Measurements from ENCODE around the gene CCDC15.

The CCDC15 gene

GRCh38 chr11:125001079-125001778, 47.2 kb downstream of the CCDC15 start (continued):
- TF ChIP-seq, protein P1, sequence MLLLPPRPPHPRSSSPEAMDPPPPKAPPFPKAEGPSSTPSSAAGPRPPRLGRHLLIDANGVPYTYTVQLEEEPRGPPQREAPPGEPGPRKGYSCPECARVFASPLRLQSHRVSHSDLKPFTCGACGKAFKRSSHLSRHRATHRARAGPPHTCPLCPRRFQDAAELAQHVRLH (tag by site-specific recombination; IDR thresholded peaks at IDR 0.05) = no peak
- TF ChIP-seq ZNF530 (tag by site-specific recombination; IDR thresholded peaks at IDR 0.05; ENCODE audit: low read depth) (no peak), ZNF670 (tag by site-specific recombination; IDR thresholded peaks at IDR 0.05; ENCODE audit: low read depth) (no peak)

DNA sequence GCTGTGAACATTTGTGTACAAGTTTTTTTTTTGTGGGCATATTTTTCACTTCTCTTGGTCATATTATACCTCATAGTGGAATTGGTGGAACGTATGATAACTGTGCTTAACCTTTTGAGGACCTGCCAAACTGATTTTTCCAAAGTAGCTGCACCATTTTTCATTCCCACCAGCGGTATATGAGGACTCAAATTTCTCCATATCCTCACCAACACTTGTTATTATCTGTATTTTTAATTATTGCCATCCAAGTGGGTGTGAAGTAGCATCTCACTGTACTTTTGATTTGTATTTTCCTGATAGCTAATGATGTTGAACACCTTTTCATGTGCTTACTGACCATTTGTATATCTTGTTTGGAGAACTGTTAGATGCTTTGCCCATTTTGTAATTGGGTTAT, 47.8 kb downstream of the CCDC15 start:
- Histone ChIP-seq H3K4me3 (ENCODE audit: low read depth, low read length) (no peak overlapping the region), H3K4me1 (ENCODE audit: control insufficient read depth, insufficient read depth, low read length) (no peaks in the 10 kb centered on the region), H3K36me3 (ENCODE audit: control insufficient read depth in 2 of 2, insufficient read depth in 1 of 2, low read length in 2 of 2) (peaks cover 0 to 29% of the 10 kb centered on the region in 2 experiments; a peak in 2 of 3 replicates), H3K9me3 (ENCODE audit: control insufficient read depth, insufficient read depth, low read depth, low read length) (no peaks in the 10 kb centered on the region), H3K27ac (ENCODE audit: extremely low read depth, low read depth, low read length) (no peak overlapping the region)
- TF ChIP-seq ZSCAN23 (tag by site-specific recombination; IDR thresholded peaks at IDR 0.05) (no peak), ZNF184 (tag by site-specific recombination; IDR thresholded peaks at IDR 0.05) (peak; percentile 86)
- ChIA-PET CTCF (interaction anchor here (0.6 to 1.0 kb wide), 2 partner anchors 89 to 125 kb away, joined by 3 read pairs; no protein-coding TSS in a partner anchor), POLR2A (no interaction called here)

DNA sequence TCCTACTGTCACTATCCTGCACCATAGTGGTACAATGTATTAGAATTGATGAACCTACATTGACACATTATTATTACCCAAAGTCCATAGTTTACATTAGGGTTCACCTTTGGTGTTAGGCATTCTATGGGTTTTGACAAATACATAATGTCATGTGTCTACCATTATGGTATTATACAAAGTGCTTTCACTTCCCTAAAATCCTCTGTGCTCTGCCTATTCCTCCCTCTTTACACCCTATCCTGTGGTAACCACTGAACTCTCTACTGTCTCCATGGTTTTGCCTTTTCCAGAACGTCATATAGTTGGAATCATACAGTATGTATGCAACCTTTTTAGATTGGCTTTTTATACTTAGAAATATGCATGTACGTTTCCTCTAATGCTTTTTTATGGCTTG, 51.5 kb downstream of the CCDC15 start:
- POLR2A ChIA-PET = no interaction called here
- CTCF ChIA-PET = no interaction called here
- no peak for TF ChIP-seq ZNF112 (tag by site-specific recombination; IDR thresholded peaks at IDR 0.05)

GRCh38 chr11:125016413-125016812, 62.4 kb downstream of the CCDC15 start:
- ChIA-PET CTCF (interaction anchor here (0.5 to 0.8 kb wide), 2 partner anchors 79 to 436 kb away, joined by 3 read pairs; no protein-coding TSS in a partner anchor), POLR2A (no interaction called here)

More for the DNA sequence above, 51.5 kb downstream of the CCDC15 start:
- Histone ChIP-seq H3K36me3 (ENCODE audit: control insufficient read depth in 2 of 2, insufficient read depth in 1 of 2, low read length in 2 of 2) (peaks cover 0 to 33% of the 10 kb centered on the region in 2 experiments; a peak in 1 of 3 replicates), H3K4me1 (ENCODE audit: control insufficient read depth, insufficient read depth, low read length) (no peaks in the 10 kb centered on the region), H3K4me3 (ENCODE audit: low read depth, low read length) (no peak overlapping the region), H3K9me3 (ENCODE audit: control insufficient read depth, insufficient read depth, low read depth, low read length) (no peaks in the 10 kb centered on the region), H3K27ac (ENCODE audit: extremely low read depth, low read depth, low read length) (no peak overlapping the region)

More at GRCh38 chr11:125016413-125016812, 62.4 kb downstream of the CCDC15 start:
- no peak for TF ChIP-seq KLF10 (tag by site-specific recombination; IDR thresholded peaks at IDR 0.05)
- TF ChIP-seq, protein P2, sequence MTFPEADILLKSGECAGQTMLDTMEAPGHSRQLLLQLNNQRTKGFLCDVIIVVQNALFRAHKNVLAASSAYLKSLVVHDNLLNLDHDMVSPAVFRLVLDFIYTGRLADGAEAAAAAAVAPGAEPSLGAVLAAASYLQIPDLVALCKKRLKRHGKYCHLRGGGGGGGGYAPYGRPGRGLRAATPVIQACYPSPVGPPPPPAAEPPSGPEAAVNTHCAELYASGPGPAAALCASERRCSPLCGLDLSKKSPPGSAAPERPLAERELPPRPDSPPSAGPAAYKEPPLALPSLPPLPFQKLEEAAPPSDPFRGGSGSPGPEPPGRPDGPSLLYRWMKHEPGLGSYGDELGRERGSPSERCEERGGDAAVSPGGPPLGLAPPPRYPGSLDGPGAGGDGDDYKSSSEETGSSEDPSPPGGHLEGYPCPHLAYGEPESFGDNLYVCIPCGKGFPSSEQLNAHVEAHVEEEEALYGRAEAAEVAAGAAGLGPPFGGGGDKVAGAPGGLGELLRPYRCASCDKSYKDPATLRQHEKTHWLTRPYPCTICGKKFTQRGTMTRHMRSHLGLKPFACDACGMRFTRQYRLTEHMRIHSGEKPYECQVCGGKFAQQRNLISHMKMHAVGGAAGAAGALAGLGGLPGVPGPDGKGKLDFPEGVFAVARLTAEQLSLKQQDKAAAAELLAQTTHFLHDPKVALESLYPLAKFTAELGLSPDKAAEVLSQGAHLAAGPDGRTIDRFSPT (tag by site-specific recombination; IDR thresholded peaks at IDR 0.05) = no peak
- no peak for TF ChIP-seq ZNF311 (tag by site-specific recombination; IDR thresholded peaks at IDR 0.05; ENCODE audit: borderline replicate concordance)
- no peak for TF ChIP-seq MYNN (tag by site-specific recombination; IDR thresholded peaks at IDR 0.05; ENCODE audit: borderline replicate concordance)
- TF ChIP-seq, protein P3, sequence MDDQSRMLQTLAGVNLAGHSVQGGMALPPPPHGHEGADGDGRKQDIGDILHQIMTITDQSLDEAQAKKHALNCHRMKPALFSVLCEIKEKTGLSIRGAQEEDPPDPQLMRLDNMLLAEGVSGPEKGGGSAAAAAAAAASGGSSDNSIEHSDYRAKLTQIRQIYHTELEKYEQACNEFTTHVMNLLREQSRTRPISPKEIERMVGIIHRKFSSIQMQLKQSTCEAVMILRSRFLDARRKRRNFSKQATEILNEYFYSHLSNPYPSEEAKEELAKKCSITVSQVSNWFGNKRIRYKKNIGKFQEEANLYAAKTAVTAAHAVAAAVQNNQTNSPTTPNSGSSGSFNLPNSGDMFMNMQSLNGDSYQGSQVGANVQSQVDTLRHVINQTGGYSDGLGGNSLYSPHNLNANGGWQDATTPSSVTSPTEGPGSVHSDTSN (CRISPR knock-in tag; IDR thresholded peaks at IDR 0.05) = no peak
- no peak for TF ChIP-seq SCRT2 (tag by site-specific recombination; IDR thresholded peaks at IDR 0.05)
- no peak for TF ChIP-seq ZNF473 (tag by site-specific recombination; IDR thresholded peaks at IDR 0.05)
- TF ChIP-seq ZNF366 (tag by site-specific recombination; conservative IDR thresholded peaks at IDR 0.05) = no peak
- TF ChIP-seq, protein P4, sequence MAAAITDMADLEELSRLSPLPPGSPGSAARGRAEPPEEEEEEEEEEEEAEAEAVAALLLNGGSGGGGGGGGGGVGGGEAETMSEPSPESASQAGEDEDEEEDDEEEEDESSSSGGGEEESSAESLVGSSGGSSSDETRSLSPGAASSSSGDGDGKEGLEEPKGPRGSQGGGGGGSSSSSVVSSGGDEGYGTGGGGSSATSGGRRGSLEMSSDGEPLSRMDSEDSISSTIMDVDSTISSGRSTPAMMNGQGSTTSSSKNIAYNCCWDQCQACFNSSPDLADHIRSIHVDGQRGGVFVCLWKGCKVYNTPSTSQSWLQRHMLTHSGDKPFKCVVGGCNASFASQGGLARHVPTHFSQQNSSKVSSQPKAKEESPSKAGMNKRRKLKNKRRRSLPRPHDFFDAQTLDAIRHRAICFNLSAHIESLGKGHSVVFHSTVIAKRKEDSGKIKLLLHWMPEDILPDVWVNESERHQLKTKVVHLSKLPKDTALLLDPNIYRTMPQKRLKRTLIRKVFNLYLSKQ (tag by site-specific recombination; IDR thresholded peaks at IDR 0.05; ENCODE audit: borderline replicate concordance) = no peak
- TF ChIP-seq, protein P5, sequence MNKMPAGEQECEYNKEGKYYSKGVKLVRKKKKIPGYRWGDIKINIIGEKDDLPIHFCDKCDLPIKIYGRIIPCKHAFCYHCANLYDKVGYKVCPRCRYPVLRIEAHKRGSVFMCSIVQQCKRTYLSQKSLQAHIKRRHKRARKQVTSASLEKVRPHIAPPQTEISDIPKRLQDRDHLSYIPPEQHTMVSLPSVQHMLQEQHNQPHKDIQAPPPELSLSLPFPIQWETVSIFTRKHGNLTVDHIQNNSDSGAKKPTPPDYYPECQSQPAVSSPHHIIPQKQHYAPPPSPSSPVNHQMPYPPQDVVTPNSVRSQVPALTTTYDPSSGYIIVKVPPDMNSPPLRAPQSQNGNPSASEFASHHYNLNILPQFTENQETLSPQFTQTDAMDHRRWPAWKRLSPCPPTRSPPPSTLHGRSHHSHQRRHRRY (tag by site-specific recombination; IDR thresholded peaks at IDR 0.05) = no peak
- no peak for TF ChIP-seq ZNF350 (tag by site-specific recombination; IDR thresholded peaks at IDR 0.05)
- TF ChIP-seq ZNF37A (tag by site-specific recombination; IDR thresholded peaks at IDR 0.05) = no peak
- TF ChIP-seq ZNF555 (tag by site-specific recombination; conservative IDR thresholded peaks at IDR 0.05) = no peak
- no peak overlapping the region for H3K27ac ChIP-seq (ENCODE audit: extremely low read depth, low read depth, low read length)
- no peaks in the 10 kb centered on the region for H3K36me3 ChIP-seq (ENCODE audit: control insufficient read depth in 2 of 2, insufficient read depth in 1 of 2, low read length in 2 of 2)
- no peaks in the 10 kb centered on the region for H3K9me3 ChIP-seq (ENCODE audit: control insufficient read depth, insufficient read depth, low read depth, low read length)
- H3K4me1 ChIP-seq (ENCODE audit: control insufficient read depth, insufficient read depth, low read length) = no peaks in the 10 kb centered on the region
- no peak overlapping the region for H3K4me3 ChIP-seq (ENCODE audit: low read depth, low read length)

Measured in HEK293 (cell line).